ENCODE results near the gene AK9. TPM values are rescaled to one million over a fixed set of nuclear protein-coding genes. Genes with fewer than 3 reads are reported as not detected.

Gene AK9
- total and polyA plus RNA-seq, 2 of the 8 experiments (the other 6 are each of a cell fraction or from before 2014, with no cell fraction given): 1.8 to 2.2 TPM

DNA sequence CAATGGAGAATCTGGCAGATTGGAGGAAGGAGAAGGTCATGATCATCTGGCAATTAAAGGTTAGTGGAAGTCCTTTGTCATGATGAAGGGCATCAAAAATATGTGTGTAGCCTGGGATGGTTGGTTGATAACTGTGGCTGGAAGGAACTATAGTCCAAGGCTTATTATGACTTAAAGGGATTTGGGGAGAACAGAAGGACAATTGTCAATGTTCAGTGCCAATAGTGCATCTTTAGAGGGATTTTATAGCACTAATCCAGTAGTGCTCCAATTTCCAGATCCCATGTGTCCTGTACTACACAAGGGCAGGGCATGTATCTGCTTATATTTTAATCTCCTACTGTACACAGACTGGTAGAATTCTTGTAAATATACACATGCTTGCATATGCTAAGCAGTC is 203.0 kb downstream of the AK9 start:
- H3K23me2 ChIP-seq (ENCODE audit: low read depth, low read length): peaks cover 4% of the 10 kb centered on the region; the same call in 1 of the 2 replicates
- no peak overlapping the region for H3K4ac ChIP-seq (replicated peaks; ENCODE audit: insufficient read length, low read depth, low read length)
- no peak overlapping the region for H3K14ac ChIP-seq (ENCODE audit: insufficient read length)
- no peak overlapping the region for H3K27ac ChIP-seq (ENCODE audit: low read depth, low read length)
- no peaks in the 10 kb centered on the region for H3K9me3 ChIP-seq (ENCODE audit: insufficient read depth in 2 of 2, low read depth in 1 of 2, low read length in 1 of 2)
- FAIRE-seq: no peak
- no peak overlapping the region for H3K56ac ChIP-seq (replicated peaks; ENCODE audit: insufficient read length, low read depth, low read length)
- H2BK20ac ChIP-seq (ENCODE audit: low read length): no peak overlapping the region
- no peak overlapping the region for H3K18ac ChIP-seq (ENCODE audit: extremely low read depth, low read length)
- no peaks in the 10 kb centered on the region for H3K79me1 ChIP-seq (ENCODE audit: low read depth, low read length)
- POLR2A ChIA-PET (ENCODE audit: partially characterized antibody): no interaction called here
- no peak overlapping the region for H2AK5ac ChIP-seq (ENCODE audit: low read depth, low read length)
- no peak overlapping the region for H2BK5ac ChIP-seq (ENCODE audit: low read depth, low read length)
- no peak overlapping the region for H3K4me2 ChIP-seq (ENCODE audit: insufficient read depth in 1 of 2, low read depth in 2 of 2, low read length in 2 of 2)
- H4K5ac ChIP-seq (ENCODE audit: insufficient read length, low read depth, low read length): no peak overlapping the region
- H2BK12ac ChIP-seq (ENCODE audit: low read depth, low read length): no peak overlapping the region; the same call in 1 of the 2 replicates
- no peak overlapping the region for H2BK120ac ChIP-seq (replicated peaks; ENCODE audit: low read depth, low read length)
- no peak overlapping the region for H3K23ac ChIP-seq (ENCODE audit: insufficient read length)
- no peak overlapping the region for H2BK15ac ChIP-seq (ENCODE audit: low read length)
- no peak overlapping the region for H2AFZ ChIP-seq (ENCODE audit: low read length)
- H3K4me3 ChIP-seq (ENCODE audit: extremely low read depth in 1 of 4, insufficient read depth in 2 of 4, low read depth in 3 of 4, low read length in 4 of 4): no peak overlapping the region
- no peak overlapping the region for H4K8ac ChIP-seq (ENCODE audit: extremely low read depth, insufficient read depth, low read length)
- no peak for DNase-seq (ENCODE audit: low read depth in 1 of 2, low spot score in 2 of 2)
- H3K9ac ChIP-seq (replicated peaks in 1 of 4; ENCODE audit: extremely low read depth in 1 of 4, low read depth in 3 of 4, low read length in 3 of 4): no peak overlapping the region
- H3K27me3 ChIP-seq (replicated peaks in 1 of 4; ENCODE audit: control insufficient read depth in 3 of 4, extremely low read depth in 1 of 4, insufficient read depth in 3 of 4, low read length in 3 of 4): no peaks in the 10 kb centered on the region
- CTCF ChIA-PET (ENCODE audit: partially characterized antibody): no interaction called here
- peaks cover 3 to 20% (median 16%) of the 10 kb centered on the region in 4 experiments; a peak in 6 of 7 replicates for H3K4me1 ChIP-seq (replicated peaks in 1 of 4; ENCODE audit: control insufficient read depth in 3 of 4, insufficient read depth in 4 of 4, low read length in 3 of 4)
- H4K20me1 ChIP-seq (replicated peaks in 1 of 2; ENCODE audit: control insufficient read depth in 1 of 2, insufficient read depth in 2 of 2, low read length in 2 of 2): no peaks in the 10 kb centered on the region
- no peaks in the 10 kb centered on the region for H3K79me2 ChIP-seq (ENCODE audit: control insufficient read depth in 1 of 2, insufficient read depth in 2 of 2, low read length in 2 of 2)
- H4K91ac ChIP-seq (replicated peaks; ENCODE audit: insufficient read length, low read length): no peak overlapping the region
- no peaks in the 10 kb centered on the region for H3K36me3 ChIP-seq (ENCODE audit: control insufficient read depth in 2 of 4, insufficient read depth in 4 of 4, low read length in 3 of 4)
- TF ChIP-seq SP1 (IDR thresholded peaks at IDR 0.05; ENCODE audit: low read depth, low read length): no peak
- no peak for TF ChIP-seq SIX5 (IDR thresholded peaks at IDR 0.05; ENCODE audit: low read depth, low read length)
- no peak for TF ChIP-seq EZH2 (IDR thresholded peaks at IDR 0.05; ENCODE audit: low read depth, low read length, severe bottlenecking)
- no peak for TF ChIP-seq CHD2 (IDR thresholded peaks at IDR 0.05; ENCODE audit: low read length)
- TF ChIP-seq BCL11A (IDR thresholded peaks at IDR 0.05; ENCODE audit: low read depth in 2 of 2, low read length in 2 of 2): no peak
- TF ChIP-seq TBP (IDR thresholded peaks at IDR 0.05; ENCODE audit: low read depth, low read length): no peak
- no peak for TF ChIP-seq ASH2L (IDR thresholded peaks at IDR 0.05; ENCODE audit: low read length)
- TF ChIP-seq POLR2A (IDR thresholded peaks at IDR 0.05; ENCODE audit: control extremely low read depth in 1 of 2, low read depth in 2 of 2, low read length in 2 of 2): no peak
- TF ChIP-seq ZNF274 (IDR thresholded peaks at IDR 0.05; ENCODE audit: borderline replicate concordance, extremely low read depth, low read length): no peak
- no peak for TF ChIP-seq MAFK (IDR thresholded peaks at IDR 0.05; ENCODE audit: low read depth, low read length)
- TF ChIP-seq SP2 (IDR thresholded peaks at IDR 0.05; ENCODE audit: low read length): no peak
- no peak for TF ChIP-seq RXRA (IDR thresholded peaks at IDR 0.05; ENCODE audit: insufficient read depth, low read depth, low read length)
- TF ChIP-seq CREB1 (IDR thresholded peaks at IDR 0.05): no peak
- TF ChIP-seq GABPA (IDR thresholded peaks at IDR 0.05; ENCODE audit: borderline replicate concordance, insufficient read depth, low read length): no peak
- TF ChIP-seq BRCA1 (IDR thresholded peaks at IDR 0.05; ENCODE audit: low read depth, low read length): no peak
- TF ChIP-seq KDM4A (IDR thresholded peaks at IDR 0.05; ENCODE audit: low read depth, low read length, severe bottlenecking): no peak
- TF ChIP-seq TAF1 (IDR thresholded peaks at IDR 0.05; ENCODE audit: low read depth, low read length): no peak
- no peak for TF ChIP-seq TCF12 (IDR thresholded peaks at IDR 0.05; ENCODE audit: low read depth, low read length)
- no peak for TF ChIP-seq SRF (IDR thresholded peaks at IDR 0.05; ENCODE audit: low read depth, low read length)
